ENCODE results near the gene DCAF6.

DCAF6 gene

GRCh38 chr1:168084396-168085231, 148.1 kb downstream of the DCAF6 start:
- DNase-seq (ENCODE audit: low spot score), result peak; percentile 42

GRCh38 chr1:168085401-168085872, 149.0 kb downstream of the DCAF6 start:
- no peak for DNase-seq (ENCODE audit: low spot score)

- no peak for DNase-seq (ENCODE audit: low spot score)
Measured at GRCh38 chr1:168086438-168086837, 150.0 kb downstream of the DCAF6 start.

- DNase-seq (ENCODE audit: low spot score), result no peak
Measured at GRCh38 chr1:168087696-168088095, 151.2 kb downstream of the DCAF6 start.

GRCh38 chr1:168088511-168089325, 152.2 kb downstream of the DCAF6 start:
- no peak for DNase-seq (ENCODE audit: low spot score)

- DNase-seq (ENCODE audit: low spot score), result no peak
Measured at GRCh38 chr1:168089326-168089978, 153.0 kb downstream of the DCAF6 start.

GRCh38 chr1:168089979-168090337, 153.5 kb downstream of the DCAF6 start:
- DNase-seq (ENCODE audit: low spot score), result no peak

GRCh38 chr1:168090395-168090794, 153.9 kb downstream of the DCAF6 start:
- no peak for DNase-seq (ENCODE audit: low spot score)

- no peak for DNase-seq (ENCODE audit: low spot score)
Measured at GRCh38 chr1:168091063-168091462, 154.6 kb downstream of the DCAF6 start.

GRCh38 chr1:168091720-168092550, 155.5 kb downstream of the DCAF6 start:
- DNase-seq (ENCODE audit: low spot score), result no peak

- no peak for DNase-seq (ENCODE audit: low spot score)
Measured at GRCh38 chr1:168092566-168093355, 156.3 kb downstream of the DCAF6 start.

GRCh38 chr1:168093616-168094015, 157.1 kb downstream of the DCAF6 start:
- DNase-seq (ENCODE audit: low spot score), result no peak

- DNase-seq (ENCODE audit: low spot score), result no peak
Measured at GRCh38 chr1:168095476-168095875, 159.0 kb downstream of the DCAF6 start.

GRCh38 chr1:168096296-168097165, 160.0 kb downstream of the DCAF6 start:
- no peak for DNase-seq (ENCODE audit: low spot score)

GRCh38 chr1:168097921-168098528, 161.5 kb downstream of the DCAF6 start:
- DNase-seq (ENCODE audit: low spot score), result no peak

GRCh38 chr1:168098534-168099320, 162.2 kb downstream of the DCAF6 start:
- no peak for DNase-seq (ENCODE audit: low spot score)

- DNase-seq (ENCODE audit: low spot score), result no peak
Measured at GRCh38 chr1:168099337-168099801, 162.9 kb downstream of the DCAF6 start.

- no peak for DNase-seq (ENCODE audit: low spot score)
Measured at GRCh38 chr1:168100315-168101002, 164.0 kb downstream of the DCAF6 start.
